DMS79 (cell line): ENCODE measurements around the gene BCAS3.
"Not testable (repeated sequence)": the region's sequence is repeated elsewhere in the genome, so short reads cannot be mapped to it uniquely, and the experiment has no call there.

Experiments
- DNase-seq: peaks from one replicate; lab custom pipeline; 2025; lab: John Stamatoyannopoulos, UW

The BCAS3 gene

GRCh38 chr17:60886731-60887613, 209.3 kb downstream of the BCAS3 start:
- not testable (repeated sequence) for DNase-seq

GRCh38 chr17:60887614-60888028, 210.0 kb downstream of the BCAS3 start:
- no peak for DNase-seq

GRCh38 chr17:60888812-60889709, 211.4 kb downstream of the BCAS3 start:
- no peak for DNase-seq

- DNase-seq, result no peak
These were observed 213.5 kb downstream of the BCAS3 start for GRCh38 chr17:60891149-60891548.

- no peak for DNase-seq
These were observed 215.8 kb downstream of the BCAS3 start for GRCh38 chr17:60893475-60893874.

- no peak for DNase-seq
These were observed 219.3 kb downstream of the BCAS3 start for GRCh38 chr17:60896996-60897395.

GRCh38 chr17:60899115-60899514, 221.5 kb downstream of the BCAS3 start:
- no peak for DNase-seq

GRCh38 chr17:60900688-60901087, 223.0 kb downstream of the BCAS3 start:
- DNase-seq, result no peak

- no peak for DNase-seq
These were observed 223.6 kb downstream of the BCAS3 start for GRCh38 chr17:60901242-60901641.

GRCh38 chr17:60901806-60902205, 224.2 kb downstream of the BCAS3 start:
- DNase-seq, result no peak

- DNase-seq, result no peak
These were observed 224.7 kb downstream of the BCAS3 start for GRCh38 chr17:60902399-60902798.

- DNase-seq, result no peak
These were observed 226.9 kb downstream of the BCAS3 start for GRCh38 chr17:60904582-60904981.

GRCh38 chr17:60905709-60906108, 228.1 kb downstream of the BCAS3 start:
- no peak for DNase-seq

- no peak for DNase-seq
These were observed 230.7 kb downstream of the BCAS3 start for GRCh38 chr17:60908324-60908723.

GRCh38 chr17:60909405-60909804, 231.8 kb downstream of the BCAS3 start:
- DNase-seq, result no peak

- DNase-seq, result no peak
These were observed 232.8 kb downstream of the BCAS3 start for GRCh38 chr17:60910415-60910814.

GRCh38 chr17:60914078-60914477, 236.4 kb downstream of the BCAS3 start:
- no peak for DNase-seq

GRCh38 chr17:60916043-60916442, 238.4 kb downstream of the BCAS3 start:
- no peak for DNase-seq

- DNase-seq, result no peak
These were observed 242.5 kb downstream of the BCAS3 start for GRCh38 chr17:60920107-60920506.

- no peak for DNase-seq
These were observed 245.3 kb downstream of the BCAS3 start for GRCh38 chr17:60923000-60923399.

- DNase-seq, result no peak
These were observed 249.0 kb downstream of the BCAS3 start for GRCh38 chr17:60926466-60927183.

GRCh38 chr17:60933739-60934138, 256.1 kb downstream of the BCAS3 start:
- no peak for DNase-seq
